BJ (cell line): ENCODE data around the gene PDE10A. TPM values are rescaled to one million over a fixed set of nuclear protein-coding genes. Genes with fewer than 3 reads are reported as not detected.

Source experiments
- CTCF ChIA-PET: fragments of 350-600 bp; formaldehyde crosslinking; extraction: SDS; loops from one replicate; lab custom pipeline; 2021; ENCODE audit warnings: antibody characterized with exemption, inconsistent platforms; lab: Yijun Ruan, JAX
- POLR2A ChIA-PET: fragments of 300-600 bp; sonication (Branson Sonifier 250); formaldehyde crosslinking; extraction: SDS; loops from one replicate; lab custom pipeline; 2021; ENCODE audit warnings: antibody characterized with exemption; lab: Charles Lee
- DNase-seq: peaks from one replicate; pipeline ENCODE4 v3.0.0-alpha.2; 2011; ENCODE audit warnings: low read depth
- H3K27me3 ChIP-seq: 2 replicates; pipeline ENCODE4 v1.6.0; 2011; ENCODE audit warnings: low read length; ENCODE audit not compliant: control insufficient read depth, insufficient read depth
- H3K36me3 ChIP-seq: 2 replicates; pipeline ENCODE4 v1.5.1; 2011; ENCODE audit warnings: low read length; ENCODE audit not compliant: control insufficient read depth, insufficient read depth
- H3K4me3 ChIP-seq: 2 replicates; pipeline ENCODE4 v1.5.1; 2011; ENCODE audit warnings: low read depth, mild to moderate bottlenecking, control low read depth, low read length
- polyA plus RNA-seq: library from polyadenylated mRNA; depleted of rRNA; stranded (reverse); fragments of >200 nt; gene quantifications from 2 replicates; pipeline ENCODE4 v1.2.3, GENCODE V29; 2011
- TF ChIP-seq, protein P1 (sequence below): IDR thresholded peaks from 2 replicates; pipeline ENCODE4 v1.5.1; 2011; ENCODE audit warnings: low read depth, mild to moderate bottlenecking, control low read depth, inconsistent platforms, low read length, moderate library complexity; ENCODE audit not compliant: insufficient read depth

Gene PDE10A
- polyA plus RNA-seq, 1 experiment = 0.36 TPM

DNA sequence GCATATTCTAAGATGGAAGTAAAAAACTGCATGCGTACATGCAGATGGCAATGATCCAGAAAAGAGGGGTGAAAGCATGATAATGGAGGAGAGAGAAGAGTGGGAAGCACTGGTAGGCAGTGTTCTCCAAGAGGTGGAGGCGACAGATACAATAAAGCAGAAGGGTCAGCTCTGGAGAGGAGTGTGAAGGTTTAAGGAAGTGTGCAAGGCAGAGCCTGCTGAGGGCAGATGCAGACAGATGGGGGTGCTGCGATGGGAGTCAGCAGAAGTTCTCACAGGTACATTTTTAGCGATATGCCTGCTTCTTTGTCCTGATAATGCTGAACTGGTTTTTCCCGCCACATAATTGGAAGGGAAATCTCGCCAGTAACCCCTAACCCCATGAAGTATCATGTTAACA, 272.6 kb downstream of the PDE10A start:
- Histone ChIP-seq H3K4me3 (no peak overlapping the region), H3K27me3 (no peaks in the 10 kb centered on the region), H3K36me3 (no peaks in the 10 kb centered on the region)
- ChIA-PET POLR2A (no interaction called here), CTCF (no interaction called here)
- DNase-seq = no peak
- TF ChIP-seq, protein P1, sequence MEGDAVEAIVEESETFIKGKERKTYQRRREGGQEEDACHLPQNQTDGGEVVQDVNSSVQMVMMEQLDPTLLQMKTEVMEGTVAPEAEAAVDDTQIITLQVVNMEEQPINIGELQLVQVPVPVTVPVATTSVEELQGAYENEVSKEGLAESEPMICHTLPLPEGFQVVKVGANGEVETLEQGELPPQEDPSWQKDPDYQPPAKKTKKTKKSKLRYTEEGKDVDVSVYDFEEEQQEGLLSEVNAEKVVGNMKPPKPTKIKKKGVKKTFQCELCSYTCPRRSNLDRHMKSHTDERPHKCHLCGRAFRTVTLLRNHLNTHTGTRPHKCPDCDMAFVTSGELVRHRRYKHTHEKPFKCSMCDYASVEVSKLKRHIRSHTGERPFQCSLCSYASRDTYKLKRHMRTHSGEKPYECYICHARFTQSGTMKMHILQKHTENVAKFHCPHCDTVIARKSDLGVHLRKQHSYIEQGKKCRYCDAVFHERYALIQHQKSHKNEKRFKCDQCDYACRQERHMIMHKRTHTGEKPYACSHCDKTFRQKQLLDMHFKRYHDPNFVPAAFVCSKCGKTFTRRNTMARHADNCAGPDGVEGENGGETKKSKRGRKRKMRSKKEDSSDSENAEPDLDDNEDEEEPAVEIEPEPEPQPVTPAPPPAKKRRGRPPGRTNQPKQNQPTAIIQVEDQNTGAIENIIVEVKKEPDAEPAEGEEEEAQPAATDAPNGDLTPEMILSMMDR = no peak

DNA sequence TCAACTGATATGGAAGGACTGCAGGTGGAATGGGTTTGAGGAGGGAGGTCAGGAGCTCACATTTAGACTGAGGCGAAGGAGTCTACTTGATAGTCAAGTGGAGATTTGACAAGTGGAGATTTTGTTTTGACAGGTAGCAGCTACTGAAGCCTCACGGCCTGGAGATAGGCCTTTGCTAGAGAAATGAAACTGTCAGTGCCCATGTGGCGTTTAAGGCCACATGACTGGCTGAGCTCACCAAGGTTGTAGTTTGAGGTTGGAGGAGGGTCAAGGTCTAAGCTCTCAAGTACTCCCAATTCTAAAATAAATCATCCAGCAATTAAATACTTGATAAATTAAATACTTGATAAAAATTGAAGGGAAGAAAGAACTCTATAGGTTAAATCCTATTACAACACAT, 273.5 kb downstream of the PDE10A start:
- Histone ChIP-seq H3K36me3 (no peaks in the 10 kb centered on the region), H3K4me3 (no peak overlapping the region), H3K27me3 (no peaks in the 10 kb centered on the region)
- ChIA-PET POLR2A (no interaction called here), CTCF (no interaction called here)
- TF ChIP-seq, protein P1 = no peak
- DNase-seq = no peak

DNA sequence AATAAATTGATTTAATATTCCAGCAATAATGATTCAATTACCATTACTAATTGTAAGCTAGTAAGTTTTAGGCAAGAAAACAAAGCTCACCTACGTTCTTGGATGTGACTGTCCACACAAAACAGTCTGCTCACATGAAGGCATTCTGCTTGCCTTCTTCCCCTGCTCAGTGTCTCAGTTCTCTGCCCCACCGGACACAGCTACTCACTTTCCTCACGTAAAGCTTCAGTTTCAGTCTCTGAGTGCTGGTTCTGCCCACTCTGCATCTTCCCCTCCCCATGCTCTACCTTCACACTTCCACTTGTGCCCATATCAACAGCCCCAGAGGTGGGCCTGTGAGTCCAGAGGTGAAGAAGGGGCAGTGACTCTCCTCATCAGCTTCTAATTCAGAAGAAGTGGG, 279.7 kb downstream of the PDE10A start:
- H3K27me3 ChIP-seq = no peaks in the 10 kb centered on the region
- H3K36me3 ChIP-seq = no peaks in the 10 kb centered on the region
- CTCF ChIA-PET = no interaction called here
- DNase-seq = no peak
- POLR2A ChIA-PET = no interaction called here
- TF ChIP-seq, protein P1 = no peak
- no peak overlapping the region for H3K4me3 ChIP-seq

DNA sequence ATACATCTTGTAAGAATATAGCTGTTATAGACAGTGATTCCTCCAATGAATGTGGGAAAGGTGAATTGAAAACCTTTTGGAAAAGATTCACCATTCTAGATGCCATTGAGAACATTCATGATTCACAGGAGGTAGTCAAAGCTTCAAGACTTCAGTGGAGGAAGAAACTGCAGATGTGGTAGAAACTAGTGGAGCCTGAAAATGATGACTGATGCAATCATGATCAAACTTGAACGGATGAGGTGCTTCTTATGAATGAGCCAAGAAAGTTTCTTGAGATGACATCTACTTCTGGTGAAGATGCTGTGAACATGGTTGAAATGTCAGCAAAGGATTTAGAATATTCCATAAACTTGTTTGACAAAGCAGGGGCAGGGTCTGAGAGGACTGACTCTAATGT, 286.9 kb downstream of the PDE10A start:
- no peak for DNase-seq
- Histone ChIP-seq H3K27me3 (no peaks in the 10 kb centered on the region), H3K4me3 (no peak overlapping the region), H3K36me3 (no peaks in the 10 kb centered on the region)
- ChIA-PET POLR2A (no interaction called here), CTCF (no interaction called here)
- TF ChIP-seq, protein P1 = no peak

DNA sequence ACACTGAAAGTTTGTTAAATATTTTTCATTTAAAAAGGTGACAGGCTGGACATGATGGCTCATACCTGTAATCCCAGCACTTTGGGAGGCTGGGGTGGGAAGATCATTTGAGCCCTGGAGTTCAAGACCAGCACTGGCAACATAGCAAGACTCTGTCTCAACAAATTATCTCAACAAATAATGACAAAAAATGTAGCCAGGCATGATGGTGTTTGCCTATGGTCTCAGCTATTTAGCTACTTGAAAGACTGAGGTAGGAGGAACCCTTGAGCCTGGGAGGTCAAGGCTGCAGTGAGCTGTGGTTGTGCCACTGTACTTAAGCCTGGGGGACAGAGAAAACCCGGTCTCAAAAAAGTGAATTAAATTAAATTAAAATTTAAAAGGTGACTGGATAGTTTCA, 297.7 kb downstream of the PDE10A start:
- Histone ChIP-seq H3K4me3 (no peak overlapping the region), H3K27me3 (no peaks in the 10 kb centered on the region), H3K36me3 (no peaks in the 10 kb centered on the region)
- POLR2A ChIA-PET = no interaction called here
- TF ChIP-seq, protein P1 = no peak
- CTCF ChIA-PET = no interaction called here
- DNase-seq = no peak
